Activated CD8-positive, alpha-beta memory T cell treated with anti-CD3 and anti-CD28 coated beads, Interleukin-2, amount 50 U/mL, for 48 hours (primary cell): ENCODE results near the gene RFX2.
"Not testable (repeated sequence)": the region's sequence is repeated elsewhere in the genome, so short reads cannot be mapped to it uniquely, and the experiment has no call there.

Source experiments
- DNase-seq: peaks from one replicate; pipeline ENCODE4 v3.0.0-alpha.2; 2020

The RFX2 gene

GRCh38 chr19:5966941-5967340 is 143.4 kb downstream of the RFX2 start:
- no peak for DNase-seq

- no peak for DNase-seq
These were observed 144.1 kb downstream of the RFX2 start for GRCh38 chr19:5966215-5966614.

- no peak for DNase-seq
These were observed 145.3 kb downstream of the RFX2 start for GRCh38 chr19:5964816-5965565.

- DNase-seq: no peak
These were observed 146.4 kb downstream of the RFX2 start for GRCh38 chr19:5963855-5964254.

- not testable (repeated sequence) for DNase-seq
These were observed 147.0 kb downstream of the RFX2 start for GRCh38 chr19:5963259-5963658.

- DNase-seq: peak; percentile 71
These were observed 148.0 kb downstream of the RFX2 start for GRCh38 chr19:5961969-5962945.

- not testable (repeated sequence) for DNase-seq
These were observed 148.7 kb downstream of the RFX2 start for GRCh38 chr19:5961641-5961968.

- DNase-seq: no peak
These were observed 150.0 kb downstream of the RFX2 start for GRCh38 chr19:5960005-5961001.

- no peak for DNase-seq
These were observed 150.9 kb downstream of the RFX2 start for GRCh38 chr19:5959260-5960004.

- DNase-seq: no peak
These were observed 151.5 kb downstream of the RFX2 start for GRCh38 chr19:5958851-5959122.

- no peak for DNase-seq
These were observed 152.0 kb downstream of the RFX2 start for GRCh38 chr19:5958074-5958850.

GRCh38 chr19:5957170-5957569 is 153.1 kb downstream of the RFX2 start:
- no peak for DNase-seq

- no peak for DNase-seq
These were observed 153.6 kb downstream of the RFX2 start for GRCh38 chr19:5956728-5957127.

- DNase-seq: no peak
These were observed 154.0 kb downstream of the RFX2 start for GRCh38 chr19:5956323-5956722.

GRCh38 chr19:5955636-5955935 is 154.7 kb downstream of the RFX2 start:
- no peak for DNase-seq

- DNase-seq: no peak
These were observed 156.0 kb downstream of the RFX2 start for GRCh38 chr19:5954293-5954692.

- peak; percentile 72 for DNase-seq
These were observed 156.6 kb downstream of the RFX2 start for GRCh38 chr19:5953680-5954213.

GRCh38 chr19:5953030-5953589 is 157.2 kb downstream of the RFX2 start:
- DNase-seq: no peak

GRCh38 chr19:5952193-5953029 is 157.9 kb downstream of the RFX2 start:
- no peak for DNase-seq

GRCh38 chr19:5951338-5951861 is 158.9 kb downstream of the RFX2 start:
- no peak for DNase-seq
